IPS DF 4.7 (cell line): Measurements from ENCODE around the gene CAMTA1.

Source experiments
- DNase-seq: peaks from one replicate; pipeline ENCODE4 v3.0.0-alpha.2; 2013; ENCODE audit warnings: low spot score; ENCODE audit errors: extremely low read depth

CAMTA1 gene

GRCh38 chr1:7743346-7743745 is 958.1 kb downstream of the CAMTA1 start:
- no peak for DNase-seq

DNA sequence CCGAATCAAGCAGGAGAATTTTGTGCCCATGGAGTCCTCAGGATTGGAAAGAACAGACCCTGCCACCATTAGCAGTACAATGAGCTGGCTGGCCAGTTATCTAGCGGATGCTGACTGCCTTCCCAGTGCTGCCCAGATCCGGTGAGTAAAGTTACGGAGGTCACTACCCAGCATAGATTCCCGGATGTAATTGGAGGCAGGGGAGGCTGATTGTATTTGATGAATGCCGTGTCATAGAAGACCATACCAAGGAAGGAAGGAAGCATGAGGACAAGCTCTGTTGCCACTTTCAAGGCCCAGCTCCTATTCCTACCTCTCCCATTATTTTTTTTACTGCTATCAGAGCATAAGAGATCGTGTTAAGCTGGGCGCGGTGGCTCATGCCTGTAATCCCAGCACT is 959.6 kb downstream of the CAMTA1 start:
- DNase-seq, result no peak

- DNase-seq, result no peak
Measured at GRCh38 chr1:7745783-7746182, 960.5 kb downstream of the CAMTA1 start.

DNA sequence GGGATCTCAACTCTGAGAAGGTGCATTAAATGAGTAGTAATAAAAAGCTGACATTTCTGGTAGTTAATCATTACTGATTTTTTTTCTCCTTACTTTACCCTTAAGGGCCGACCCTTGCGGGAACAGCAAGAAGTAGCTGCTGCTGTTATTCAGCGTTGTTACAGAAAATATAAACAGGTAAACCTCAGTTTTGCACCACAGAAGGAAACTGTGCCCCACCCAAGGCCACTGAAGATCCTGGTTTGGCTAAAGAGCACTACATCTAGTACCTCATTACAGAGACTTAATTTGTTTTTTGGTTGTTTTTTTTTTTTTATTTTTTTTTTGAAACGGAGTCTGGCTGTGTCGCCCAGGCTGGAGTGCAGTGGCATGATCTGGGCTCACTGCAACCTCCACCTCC is 962.4 kb downstream of the CAMTA1 start:
- DNase-seq, result no peak

GRCh38 chr1:7749126-7749525 is 963.9 kb downstream of the CAMTA1 start:
- no peak for DNase-seq

DNA sequence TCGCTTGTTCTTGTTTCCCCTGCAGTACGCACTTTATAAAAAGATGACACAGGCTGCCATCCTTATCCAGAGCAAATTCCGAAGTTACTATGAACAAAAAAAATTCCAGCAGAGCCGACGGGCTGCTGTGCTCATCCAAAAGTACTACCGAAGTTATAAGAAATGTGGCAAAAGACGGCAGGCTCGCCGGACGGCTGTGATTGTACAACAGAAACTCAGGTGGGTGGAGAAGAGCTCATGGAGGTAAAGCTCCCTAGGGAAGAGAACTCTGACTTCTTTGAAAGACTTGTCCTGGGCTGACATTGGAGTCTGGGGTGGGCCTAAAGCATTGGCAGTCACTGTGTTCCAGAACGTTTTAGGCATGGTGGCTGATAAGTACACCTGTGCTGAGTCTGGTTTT is 965.9 kb downstream of the CAMTA1 start:
- DNase-seq, result no peak

- peak; percentile 49 for DNase-seq
Measured at GRCh38 chr1:7752512-7753417, 967.5 kb downstream of the CAMTA1 start.

- no peak for DNase-seq
Measured at GRCh38 chr1:7753641-7754040, 968.4 kb downstream of the CAMTA1 start.

DNA sequence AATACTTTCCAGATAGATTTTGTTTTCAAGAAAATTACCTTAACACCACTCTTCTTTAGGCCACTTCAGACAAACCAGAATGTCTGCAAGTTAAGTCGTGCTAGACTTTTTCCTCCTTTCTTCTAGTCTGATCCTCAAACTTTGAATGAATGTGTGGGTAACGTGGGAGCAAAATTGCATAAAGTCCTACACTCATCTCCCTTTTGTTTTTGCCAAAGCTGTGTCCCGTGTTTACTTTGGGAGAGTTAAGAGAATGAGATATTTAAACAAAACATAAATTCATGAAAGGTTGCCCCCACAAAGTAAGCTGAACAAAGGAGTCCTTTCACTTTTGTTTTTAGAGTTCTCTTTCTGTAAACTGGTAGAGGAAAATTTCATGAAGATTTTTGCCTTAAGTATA is 969.0 kb downstream of the CAMTA1 start:
- no peak for DNase-seq

- no peak for DNase-seq
Measured at GRCh38 chr1:7755448-7755847, 970.2 kb downstream of the CAMTA1 start.

- no peak for DNase-seq
Measured at GRCh38 chr1:7760245-7760644, 975.0 kb downstream of the CAMTA1 start.

- DNase-seq, result no peak
Measured at GRCh38 chr1:7761103-7761502, 975.8 kb downstream of the CAMTA1 start.

- DNase-seq, result no peak
Measured at GRCh38 chr1:7767176-7767575, 981.9 kb downstream of the CAMTA1 start.

DNA sequence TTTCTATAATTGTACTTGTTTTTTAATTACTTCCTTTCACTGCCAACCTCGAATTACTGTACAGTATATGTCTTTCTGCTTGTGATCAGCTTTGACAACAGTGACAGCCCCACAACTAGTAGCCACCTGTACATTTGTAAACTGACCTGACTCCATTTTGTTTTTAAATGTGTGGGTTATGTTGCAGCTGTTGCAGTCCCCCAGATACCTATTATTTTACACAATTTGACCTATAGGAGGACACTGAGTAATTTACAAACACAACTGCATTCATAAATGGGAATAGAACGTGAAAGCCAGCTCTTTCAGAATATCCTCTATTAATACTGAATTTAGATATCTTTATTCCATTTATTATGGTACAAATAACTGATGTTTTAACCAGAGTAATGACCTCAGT is 983.3 kb downstream of the CAMTA1 start:
- DNase-seq, result no peak

DNA sequence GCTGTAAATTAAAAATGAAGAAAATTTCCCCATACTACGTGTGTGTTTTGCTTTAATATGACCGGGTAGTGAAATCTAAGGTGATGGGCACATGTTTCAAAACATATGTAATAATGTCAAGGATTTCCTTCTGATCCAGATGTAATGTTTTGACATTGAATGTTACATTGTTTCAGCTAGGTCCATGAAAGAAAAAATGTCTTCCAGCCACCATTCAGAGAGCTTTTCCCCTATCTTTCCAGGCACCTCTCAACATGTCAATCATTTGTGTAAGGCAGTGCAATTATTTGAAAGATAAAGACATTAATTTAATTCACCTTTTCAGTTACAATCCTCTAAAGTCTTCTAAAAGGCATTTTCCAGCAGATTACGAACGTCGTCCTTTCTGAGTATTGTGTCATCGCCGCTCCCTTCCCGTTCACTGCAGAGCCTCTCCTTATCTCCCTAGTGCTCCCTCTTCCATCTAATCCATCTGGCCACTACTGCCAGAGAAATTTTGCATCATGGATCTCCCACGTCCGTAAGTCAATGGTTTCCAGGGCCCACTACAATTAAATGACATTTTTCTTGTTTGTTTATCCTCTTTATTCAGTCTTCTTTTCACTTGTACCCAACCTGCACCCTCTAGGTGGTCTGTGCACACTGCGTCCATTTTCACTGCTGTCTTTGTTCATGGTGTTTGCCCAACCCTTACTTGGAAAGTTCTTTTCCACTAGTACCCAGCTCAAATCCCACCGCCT is 984.6 kb downstream of the CAMTA1 start:
- no peak for DNase-seq

DNA sequence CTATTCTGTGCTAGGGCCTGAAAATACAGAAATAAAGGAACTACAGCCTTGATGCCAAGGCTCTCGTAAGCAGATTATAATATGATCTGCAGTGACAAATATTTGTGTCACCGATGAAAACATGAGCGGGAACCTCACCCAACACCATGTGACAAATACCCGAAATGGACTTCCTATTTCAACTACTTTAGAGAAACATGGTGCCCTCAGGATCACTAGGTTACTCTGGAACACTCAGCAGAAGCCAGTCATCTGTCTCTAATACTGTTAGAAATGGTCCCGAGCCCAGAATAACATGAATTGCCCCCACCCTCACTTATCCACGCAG is 985.4 kb downstream of the CAMTA1 start:
- no peak for DNase-seq

DNA sequence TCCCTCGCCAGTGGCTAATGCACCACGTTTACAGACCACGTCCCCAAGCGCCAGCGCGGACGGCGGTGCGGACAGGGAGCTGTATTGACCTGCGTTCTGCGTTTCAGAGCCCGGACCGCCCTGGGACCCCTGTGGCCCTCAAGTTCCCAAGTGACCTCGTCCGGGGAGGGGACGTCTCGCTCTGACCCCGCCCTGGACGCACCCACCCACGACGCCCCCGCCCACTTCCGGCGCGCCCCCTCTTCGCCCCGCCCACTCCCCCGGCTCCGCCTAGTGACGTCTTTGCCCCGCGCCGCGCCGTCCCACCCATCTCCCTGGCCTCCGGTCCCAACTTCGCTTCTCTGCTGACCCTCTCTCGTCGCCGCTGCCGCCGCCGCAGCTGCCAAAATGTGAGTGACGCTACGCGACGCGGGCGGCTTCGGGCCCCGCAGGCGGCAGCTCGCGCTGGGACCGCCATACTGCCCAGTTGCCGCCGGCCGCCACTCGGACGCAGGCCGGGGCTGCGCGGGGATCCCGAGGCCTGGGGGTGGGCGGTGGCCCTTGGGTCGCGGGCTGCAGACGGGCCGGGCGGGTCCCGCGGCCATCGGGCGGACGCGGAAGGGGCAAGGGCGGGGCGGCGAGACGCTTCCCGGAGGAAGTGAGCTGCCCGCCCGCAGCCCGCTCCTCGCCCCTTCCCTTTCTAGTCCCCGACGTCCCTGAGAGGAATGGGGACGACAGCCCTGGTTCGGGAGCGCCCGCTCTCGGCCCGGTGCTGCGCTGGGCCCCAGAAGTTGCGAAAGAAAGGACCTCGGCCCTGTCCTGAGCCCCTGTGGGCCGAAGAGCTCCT is 986.0 kb downstream of the CAMTA1 start, which contains the start of gene VAMP3:
Gene VAMP3 (plus strand): TSS at position 300 of the 826 bp plus-strand sequence. CDS start 88 bp downstream, at position 388.
- DNase-seq, result no peak

DNA sequence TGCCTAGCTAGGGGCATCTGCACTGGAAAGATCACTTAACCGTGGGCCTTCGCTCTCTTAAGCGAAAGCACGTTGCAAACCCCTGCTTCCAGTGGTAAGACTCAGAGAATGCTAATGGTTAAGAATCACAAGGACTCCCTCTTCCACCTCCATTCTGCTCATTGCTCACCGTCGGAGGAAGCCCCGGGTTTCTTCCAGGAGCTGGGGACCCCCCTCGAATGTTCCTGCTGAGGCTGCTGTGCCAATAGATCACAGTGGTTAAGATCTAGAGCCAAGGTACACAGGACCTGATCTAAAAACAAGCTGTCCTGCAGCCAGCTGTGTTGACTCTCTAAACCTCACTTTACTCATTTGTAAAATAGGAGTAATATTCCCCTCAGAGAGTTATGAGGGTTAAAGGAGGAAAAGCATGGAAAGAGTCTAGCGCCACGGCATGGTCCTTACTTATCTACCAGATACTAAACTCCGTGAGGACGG is 986.6 kb downstream of the CAMTA1 start:
- no peak for DNase-seq

DNA sequence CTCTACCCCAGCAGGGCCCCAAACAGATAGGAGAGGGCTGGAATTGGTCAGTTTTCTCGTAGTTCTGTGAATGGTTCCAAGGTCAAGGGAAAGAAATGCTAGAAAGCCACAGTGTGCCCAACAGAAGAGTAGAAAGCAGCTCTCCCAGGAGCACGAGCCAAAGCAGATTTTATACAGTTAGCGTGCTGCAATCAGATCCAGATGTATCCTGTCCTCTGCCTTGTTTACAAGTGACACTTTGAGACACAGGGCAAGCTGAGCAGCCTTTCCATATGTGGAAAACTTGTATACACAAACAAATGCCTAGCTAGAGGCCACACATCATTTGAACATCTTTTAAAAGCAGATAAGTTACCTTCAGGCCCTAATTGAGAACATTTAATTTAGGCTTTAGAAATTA is 992.3 kb downstream of the CAMTA1 start:
- DNase-seq, result no peak

DNA sequence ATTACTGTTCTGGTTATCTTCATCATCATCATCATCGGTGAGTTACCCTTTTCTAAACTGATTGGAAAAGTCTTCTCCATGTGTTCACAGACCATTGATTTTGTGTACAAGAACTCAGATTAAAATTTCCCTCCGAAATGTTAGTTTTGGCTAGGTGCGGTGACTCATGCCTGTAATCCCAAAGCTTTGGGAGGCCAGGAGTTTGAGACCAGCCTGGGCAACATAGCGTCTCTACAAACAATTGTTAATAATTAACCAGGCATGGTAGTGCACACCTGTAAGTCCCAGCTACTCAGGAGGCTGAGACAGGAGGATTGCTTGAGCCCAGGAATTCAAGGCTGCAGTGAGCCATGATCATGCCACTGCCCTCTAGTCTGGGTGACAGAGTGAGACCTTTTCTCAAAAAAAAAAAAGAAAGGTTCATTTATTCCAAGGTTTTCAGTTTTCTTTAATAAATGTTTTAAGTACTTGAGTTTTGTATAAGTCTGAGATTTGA is 992.9 kb downstream of the CAMTA1 start:
- no peak for DNase-seq

- no peak for DNase-seq
Measured at GRCh38 chr1:7780976-7781375, 995.7 kb downstream of the CAMTA1 start.
